ENCODE data around the gene USP33.
A peak's percentile ranks its signal among the peaks of the same experiment; 100 is the strongest.
"Not testable (repeated sequence)": the region's sequence is repeated elsewhere in the genome, so short reads cannot be mapped to it uniquely, and the experiment has no call there.

USP33 gene

DNA sequence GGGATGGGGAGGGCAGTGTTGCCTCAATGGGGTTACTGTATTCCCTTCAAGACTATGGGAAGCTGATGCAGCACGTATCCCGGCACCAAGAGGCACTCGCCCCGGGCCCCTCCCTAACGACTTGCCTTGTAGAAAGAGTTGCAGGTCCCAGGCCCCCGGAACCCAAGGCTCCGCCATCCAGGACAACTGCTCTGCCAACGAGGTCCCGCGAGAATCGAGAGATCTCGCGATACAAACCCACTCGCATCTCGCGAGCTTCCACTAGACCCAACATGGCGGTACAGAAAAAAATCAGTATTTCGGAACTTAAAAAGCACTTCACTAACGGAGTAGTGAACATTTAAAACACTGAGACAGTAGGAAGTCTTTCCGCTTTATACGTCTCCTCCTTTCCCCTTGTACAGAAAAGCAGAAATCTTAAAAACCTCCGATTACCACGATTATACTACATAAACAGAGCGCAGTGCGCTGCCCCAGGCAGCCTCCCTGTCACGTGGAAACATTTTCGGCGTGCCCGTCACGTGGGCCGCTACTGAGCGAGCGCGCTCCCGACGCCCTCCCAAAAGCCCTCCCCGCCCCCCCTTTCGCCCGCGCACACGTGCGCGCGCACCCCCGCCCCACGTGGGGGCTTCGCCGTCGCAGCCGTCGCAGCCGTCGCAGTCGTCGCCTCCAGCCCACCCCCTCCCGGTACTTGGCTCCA, 77.0 kb downstream of the USP33 start, which contains the start of gene ZZZ3:
TSS of gene ZZZ3 (minus strand) at position 199 of the 700 bp plus-strand sequence. CDS start 49,304 bp downstream, outside the sequence.
- no peak for TF ChIP-seq CTCF (IDR thresholded peaks at IDR 0.05)
- H3K4me3 ChIP-seq = peak within 1 kb of the TSS; percentile 86
- peak; percentile 95 for DNase-seq (ENCODE audit: low spot score)
- H3K27ac ChIP-seq = peak within 1 kb of the TSS; percentile 91 to 95

DNA sequence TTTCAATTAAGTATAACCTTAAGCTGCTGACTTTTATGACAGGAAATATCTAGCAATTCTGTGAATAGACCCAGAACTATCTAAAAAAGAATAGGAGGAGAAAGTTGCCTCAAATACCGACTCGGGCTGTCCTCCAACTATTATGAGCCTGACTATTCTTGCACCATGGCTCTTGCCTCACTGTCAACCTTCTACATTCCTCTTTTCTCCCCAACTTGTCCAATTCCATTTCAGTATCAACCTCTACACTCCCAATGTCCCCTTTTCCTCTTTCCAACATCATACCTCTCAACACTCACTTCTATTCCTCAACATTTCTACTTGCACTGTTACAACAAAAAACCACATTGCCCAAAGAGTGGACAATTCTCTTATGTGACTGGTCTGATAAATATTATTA, 79.5 kb downstream of the USP33 start:
- Histone ChIP-seq H3K4me3 (no peak overlapping the region), H3K27ac (no peak overlapping the region)
- DNase-seq (ENCODE audit: low spot score) = no peak
- TF ChIP-seq CTCF (IDR thresholded peaks at IDR 0.05) = no peak

GRCh38 chr1:77678660-77679610, 80.7 kb downstream of the USP33 start:
- Histone ChIP-seq H3K4me3 (no peak overlapping the region), H3K27ac (no peak overlapping the region)
- DNase-seq (ENCODE audit: low spot score) = no peak
- TF ChIP-seq CTCF (IDR thresholded peaks at IDR 0.05) = no peak

- H3K4me3 ChIP-seq; DNase-seq (ENCODE audit: low spot score); H3K27ac ChIP-seq: not testable (repeated sequence)
These were observed 84.8 kb downstream of the USP33 start for GRCh38 chr1:77674807-77675206.

GRCh38 chr1:77673716-77674355, 85.8 kb downstream of the USP33 start:
- no peak for DNase-seq (ENCODE audit: low spot score)
- TF ChIP-seq CTCF (IDR thresholded peaks at IDR 0.05) = no peak
- Histone ChIP-seq H3K27ac (no peak overlapping the region), H3K4me3 (no peak overlapping the region)

DNA sequence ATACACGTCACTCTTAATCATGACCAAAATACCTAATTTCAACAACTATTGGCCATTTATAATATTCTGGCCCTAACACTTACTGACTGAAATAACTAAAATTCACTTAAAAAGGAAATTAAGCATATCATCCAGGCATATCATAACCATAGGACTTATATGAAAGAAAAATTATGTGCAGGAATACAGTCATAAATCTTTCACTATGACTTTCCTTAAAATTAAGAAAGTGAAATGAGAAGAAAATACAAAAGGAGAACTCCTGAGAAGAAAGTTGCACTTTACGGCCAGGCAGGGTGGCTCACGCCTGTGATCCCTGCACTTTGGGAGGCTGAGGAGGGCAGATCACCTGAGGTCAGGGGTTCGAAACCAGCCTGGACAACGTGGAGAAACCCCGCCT, 86.6 kb downstream of the USP33 start:
- no peak for TF ChIP-seq CTCF (IDR thresholded peaks at IDR 0.05)
- Histone ChIP-seq H3K27ac (no peak overlapping the region), H3K4me3 (no peak overlapping the region)
- no peak for DNase-seq (ENCODE audit: low spot score)

DNA sequence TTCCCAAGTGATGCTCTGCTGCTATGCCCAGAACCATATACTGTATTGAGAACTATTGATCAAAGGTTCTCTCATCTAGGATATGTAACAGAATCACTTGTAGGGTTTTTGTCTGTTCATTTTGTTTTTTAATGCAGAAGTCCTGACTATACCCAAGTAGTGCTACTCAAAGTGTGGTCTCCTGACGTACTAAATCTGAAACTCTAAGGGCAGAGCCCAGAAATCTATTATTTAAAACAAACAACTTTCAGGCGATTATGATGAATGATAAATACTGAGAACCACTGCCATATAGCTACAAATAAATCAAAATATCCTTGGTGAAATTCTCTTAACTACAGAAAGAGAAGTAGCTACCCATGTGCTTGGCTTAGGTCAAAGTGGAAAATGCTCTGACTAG, 87.3 kb downstream of the USP33 start:
- no peak overlapping the region for H3K27ac ChIP-seq
- no peak for TF ChIP-seq CTCF (IDR thresholded peaks at IDR 0.05)
- no peak overlapping the region for H3K4me3 ChIP-seq
- no peak for DNase-seq (ENCODE audit: low spot score)

All from coronary artery (tissue), 2 donors.